ENCODE measurements around the gene DENND5B. TPM values are rescaled to one million over a fixed set of nuclear protein-coding genes. Genes with fewer than 3 reads are reported as not detected.

The DENND5B gene
- total RNA-seq, 2 donors from 2014 or later, result 6.9 to 32.3 TPM

- no peak for DNase-seq (ENCODE audit: low spot score)
- TF ChIP-seq POLR2AphosphoS5 (IDR thresholded peaks at IDR 0.05) (no peak), POLR2A (IDR thresholded peaks at IDR 0.05) (no peak), CTCF (IDR thresholded peaks at IDR 0.05) (no peak)
- intact Hi-C loops (cut with DNase I), result no loop called here
- 66% methylated on average over 4 of the region's 4 CpGs for WGBS
- H3K36me3 ChIP-seq, result no peaks in the 10 kb centered on the region
- H3K27ac ChIP-seq, result no peak overlapping the region
- H3K4me3 ChIP-seq, result no peak overlapping the region
- H3K4me1 ChIP-seq (replicated peaks), result no peaks in the 10 kb centered on the region
- no peaks in the 10 kb centered on the region for H3K9me3 ChIP-seq
- H3K27me3 ChIP-seq (replicated peaks; ENCODE audit: insufficient read depth), result no peaks in the 10 kb centered on the region
These were observed 102.1 kb downstream of the DENND5B start for GRCh38 chr12:31488737-31489338.

- DNase-seq (ENCODE audit: low spot score), result no peak
- TF ChIP-seq CTCF (IDR thresholded peaks at IDR 0.05) (no peak), POLR2AphosphoS5 (IDR thresholded peaks at IDR 0.05) (no peak), POLR2A (IDR thresholded peaks at IDR 0.05) (no peak)
- intact Hi-C loops (cut with DNase I), result no loop called here
- Histone ChIP-seq H3K4me1 (replicated peaks) (no peaks in the 10 kb centered on the region), H3K9me3 (no peaks in the 10 kb centered on the region), H3K36me3 (no peaks in the 10 kb centered on the region), H3K4me3 (no peak overlapping the region), H3K27ac (no peak overlapping the region), H3K27me3 (replicated peaks; ENCODE audit: insufficient read depth) (no peaks in the 10 kb centered on the region)
These were observed 105.4 kb downstream of the DENND5B start for GRCh38 chr12:31485571-31485970.

DNA sequence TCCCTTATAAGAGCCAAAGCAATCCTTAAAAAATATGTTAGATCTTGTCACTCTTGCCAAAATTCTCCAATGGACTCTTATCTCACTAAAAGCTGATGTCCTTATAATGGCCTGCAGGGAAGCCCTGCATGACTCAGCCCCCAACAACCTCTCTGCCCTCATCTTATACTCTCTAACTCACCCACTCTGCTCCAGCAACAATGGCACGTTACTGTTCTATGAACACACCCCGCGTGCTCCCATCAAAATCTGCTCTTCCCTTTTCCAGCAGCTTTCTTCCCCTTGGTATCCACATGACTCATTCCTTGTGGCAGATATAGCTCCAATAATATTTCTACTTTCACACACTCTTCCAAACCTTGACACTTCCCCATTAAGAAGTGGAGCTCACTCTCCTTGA, 108.1 kb downstream of the DENND5B start:
- no peaks in the 10 kb centered on the region for H3K27me3 ChIP-seq (replicated peaks; ENCODE audit: insufficient read depth)
- TF ChIP-seq POLR2A (IDR thresholded peaks at IDR 0.05) (no peak), POLR2AphosphoS5 (IDR thresholded peaks at IDR 0.05) (no peak), CTCF (IDR thresholded peaks at IDR 0.05) (no peak)
- H3K4me1 ChIP-seq (replicated peaks), result no peaks in the 10 kb centered on the region
- H3K4me3 ChIP-seq, result no peak overlapping the region
- H3K27ac ChIP-seq, result no peak overlapping the region
- intact Hi-C loops (cut with DNase I), result no loop called here
- no peaks in the 10 kb centered on the region for H3K9me3 ChIP-seq
- no peak for DNase-seq (ENCODE audit: low spot score)
- H3K36me3 ChIP-seq, result no peaks in the 10 kb centered on the region
- 98% methylated on average over 3 of the region's 3 CpGs for WGBS

DNA sequence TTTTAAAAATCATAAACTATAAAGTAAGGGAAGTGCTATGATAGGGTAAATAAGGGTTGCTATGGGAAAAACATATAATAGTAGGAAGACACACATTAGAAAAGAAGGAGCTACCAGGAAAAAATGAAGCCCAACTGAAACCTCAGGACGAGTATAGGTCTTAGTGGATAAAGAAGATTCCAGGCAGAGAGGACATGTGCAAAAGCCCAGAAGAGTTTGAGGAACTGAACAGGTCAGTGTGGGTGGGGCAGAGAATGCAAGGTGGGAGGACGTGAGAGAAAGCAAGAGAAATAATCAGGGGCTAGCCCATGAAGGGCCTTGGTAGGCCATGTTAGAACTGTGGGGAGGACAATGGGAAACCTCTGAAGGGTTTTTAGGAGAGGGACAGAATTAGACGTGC, 109.5 kb downstream of the DENND5B start:
- DNase-seq (ENCODE audit: low spot score), result no peak
- TF ChIP-seq POLR2A (IDR thresholded peaks at IDR 0.05) (no peak), CTCF (IDR thresholded peaks at IDR 0.05) (no peak), POLR2AphosphoS5 (IDR thresholded peaks at IDR 0.05) (no peak)
- 61% methylated on average over 3 of the region's 3 CpGs for WGBS
- no peaks in the 10 kb centered on the region for H3K4me1 ChIP-seq (replicated peaks)
- H3K27ac ChIP-seq, result no peak overlapping the region
- no peaks in the 10 kb centered on the region for H3K36me3 ChIP-seq
- H3K27me3 ChIP-seq (replicated peaks; ENCODE audit: insufficient read depth), result no peaks in the 10 kb centered on the region
- intact Hi-C loops (cut with DNase I), result no loop called here
- H3K9me3 ChIP-seq, result no peaks in the 10 kb centered on the region
- no peak overlapping the region for H3K4me3 ChIP-seq

DNA sequence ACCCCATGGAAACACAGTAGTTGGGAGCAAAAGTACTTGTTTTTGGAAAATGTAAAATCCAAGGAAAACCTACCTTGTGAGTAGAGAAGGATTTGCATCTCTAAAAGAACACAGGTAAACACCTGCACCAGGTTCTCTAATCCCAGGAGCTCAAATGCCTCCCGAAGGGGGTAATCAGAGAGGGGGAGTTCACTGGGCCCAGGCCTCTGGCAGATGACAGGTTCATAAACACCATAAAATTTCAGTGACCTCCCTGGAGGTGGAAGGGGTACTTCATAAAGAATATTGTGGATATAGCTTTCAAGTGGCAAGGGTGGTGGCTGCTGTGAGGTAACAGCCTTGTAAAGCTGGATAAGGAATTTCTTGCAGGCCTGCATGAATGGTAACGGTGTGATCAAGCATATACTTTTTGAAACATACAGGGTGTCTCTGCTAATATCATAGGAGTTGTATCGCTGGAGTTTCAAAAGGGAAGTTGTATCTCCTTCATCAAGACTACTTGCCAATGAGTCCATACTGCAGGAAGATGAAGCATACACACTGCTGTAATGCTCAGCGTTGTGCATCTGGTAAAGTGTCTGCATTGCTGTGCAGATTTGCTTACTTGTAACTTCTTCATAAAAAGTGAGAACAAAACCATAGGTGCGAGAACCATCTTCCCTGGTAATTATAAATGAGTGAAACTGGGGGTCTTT, 111.3 kb downstream of the DENND5B start:
- intact Hi-C loops (cut with DNase I), result no loop called here
- H3K27ac ChIP-seq, result no peak overlapping the region
- no peaks in the 10 kb centered on the region for H3K27me3 ChIP-seq (replicated peaks; ENCODE audit: insufficient read depth)
- no peak for DNase-seq (ENCODE audit: low spot score)
- H3K36me3 ChIP-seq, result no peaks in the 10 kb centered on the region
- no peaks in the 10 kb centered on the region for H3K9me3 ChIP-seq
- no peak overlapping the region for H3K4me3 ChIP-seq
- no peak for TF ChIP-seq CTCF (IDR thresholded peaks at IDR 0.05)
- TF ChIP-seq POLR2AphosphoS5 (IDR thresholded peaks at IDR 0.05), result no peak
- TF ChIP-seq POLR2A (IDR thresholded peaks at IDR 0.05), result no peak
- 83% methylated on average over 5 of the region's 5 CpGs for WGBS
- H3K4me1 ChIP-seq (replicated peaks), result no peaks in the 10 kb centered on the region
